IMR-90 (cell line): ENCODE data around the gene SIT1. TPM values are rescaled to one million over a fixed set of nuclear protein-coding genes. Genes with fewer than 3 reads are reported as not detected.
"Not testable (repeated sequence)": the region's sequence is repeated elsewhere in the genome, so short reads cannot be mapped to it uniquely, and the experiment has no call there.

ENCODE experiments used
- ATAC-seq: fragments of 200-7000 bp; cut with Tn5 transposase; 2 replicates; pipeline ENCODE4 v1.9.1; 2020; ENCODE audit warnings: low read depth, mild to moderate bottlenecking, moderate library complexity
- BruUV-seq: library from RNA; stranded (reverse); fragments of 400-500 nt; replicated peaks from 2 replicates; lab custom pipeline; 2021; lab: Mats Ljungman, UMichigan
- CTCF ChIA-PET: fragments of 300-600 bp; formaldehyde crosslinking; extraction: SDS; loops from one replicate; lab custom pipeline; 2021; ENCODE audit warnings: antibody characterized with exemption; lab: Yijun Ruan, JAX
- POLR2A ChIA-PET: fragments of 300-600 bp; sonication (Branson Sonifier 250); formaldehyde crosslinking; loops from one replicate; lab custom pipeline; 2022; ENCODE audit warnings: antibody characterized with exemption; ENCODE audit not compliant: unreplicated experiment; lab: Charles Lee
- DNase-seq: peaks from one replicate; pipeline ENCODE4 v3.0.0; 2013
- H2AFZ ChIP-seq: replicated peaks from 2 replicates; pipeline ENCODE3; 2013; ENCODE audit warnings: low read length, mild to moderate bottlenecking; ENCODE audit not compliant: poor library complexity
- H2AK5ac ChIP-seq: 2 replicates; pipeline ENCODE4 v1.6.1; 2013; ENCODE audit warnings: low read depth, low read length, inconsistent platforms
- H2AK9ac ChIP-seq: replicated peaks from 2 replicates; pipeline ENCODE3; 2013; ENCODE audit warnings: mild to moderate bottlenecking, low read depth, low read length, moderate library complexity; ENCODE audit not compliant: poor library complexity
- H2BK120ac ChIP-seq: 2 replicates; pipeline ENCODE4 v1.6.1; 2013; ENCODE audit warnings: low read depth, low read length, inconsistent platforms
- H2BK15ac ChIP-seq: 3 replicates; pipeline ENCODE4 v1.6.1; 2013; ENCODE audit warnings: low read depth, low read length, inconsistent platforms
- H2BK20ac ChIP-seq: 2 replicates; pipeline ENCODE4 v1.6.1; 2013; ENCODE audit warnings: low read depth, mild to moderate bottlenecking, inconsistent platforms, low read length, moderate library complexity
- H2BK5ac ChIP-seq: 2 replicates; pipeline ENCODE4 v1.6.1; 2013; ENCODE audit warnings: mild to moderate bottlenecking, low read depth, low read length, inconsistent platforms; ENCODE audit not compliant: poor library complexity, severe bottlenecking
- H3K14ac ChIP-seq: replicated peaks from 2 replicates; pipeline ENCODE4 v1.6.1; 2013; ENCODE audit warnings: low read depth, low read length, inconsistent platforms
- H3K18ac ChIP-seq: 2 replicates; pipeline ENCODE4 v1.6.1; 2013; ENCODE audit warnings: low read depth, low read length, control low read depth
- H3K23ac ChIP-seq: 2 replicates; pipeline ENCODE4 v1.6.1; 2013; ENCODE audit warnings: low read depth, low read length, inconsistent platforms
- H3K27ac ChIP-seq: 2 replicates; pipeline ENCODE4 v1.5.1; 2013; ENCODE audit warnings: mild to moderate bottlenecking, control low read depth, low read length; ENCODE audit not compliant: insufficient read depth
- H3K27me3 ChIP-seq: 2 replicates; pipeline ENCODE4 v1.6.1; 2013; ENCODE audit warnings: low read length; ENCODE audit not compliant: control insufficient read depth, insufficient read depth
- H3K36me3 ChIP-seq: 2 replicates; pipeline ENCODE4 v1.6.1; 2013; ENCODE audit warnings: low read length, mixed read lengths; ENCODE audit not compliant: control insufficient read depth, insufficient read depth
- H3K4ac ChIP-seq: 2 replicates; pipeline ENCODE4 v1.6.1; 2013; ENCODE audit warnings: low read depth, low read length, inconsistent platforms
- H3K4me1 ChIP-seq: 2 replicates; pipeline ENCODE4 v1.6.1; 2013; ENCODE audit warnings: low read length, mixed read lengths; ENCODE audit not compliant: control insufficient read depth, insufficient read depth
- H3K4me2 ChIP-seq: 2 replicates; pipeline ENCODE4 v1.6.1; 2013; ENCODE audit warnings: low read depth, mild to moderate bottlenecking, control low read depth, low read length, moderate library complexity
- H3K4me3 ChIP-seq: 2 replicates; pipeline ENCODE4 v1.5.1; 2013; ENCODE audit warnings: low read depth, mild to moderate bottlenecking, control low read depth, low read length, moderate library complexity; ENCODE audit not compliant: insufficient read depth
- H3K56ac ChIP-seq: 2 replicates; pipeline ENCODE4 v1.6.1; 2013; ENCODE audit warnings: low read length, inconsistent platforms; ENCODE audit not compliant: insufficient read depth; ENCODE audit errors: extremely low read depth
- H3K79me1 ChIP-seq, 2 experiments: 2 replicates each; pipeline ENCODE4 v1.6.1; 2013; ENCODE audit warnings: low read length in 2 of 2, inconsistent platforms in 1 of 2, low read depth in 1 of 2
- H3K9ac ChIP-seq: 2 replicates; pipeline ENCODE4 v1.6.1; 2013; ENCODE audit warnings: low read depth, low read length, control low read depth
- H3K9me1 ChIP-seq: 2 replicates; pipeline ENCODE4 v1.6.1; 2013; ENCODE audit warnings: low read length, inconsistent platforms; ENCODE audit not compliant: insufficient read depth
- H3K9me3 ChIP-seq: 2 replicates; pipeline ENCODE4 v1.6.1; 2013; ENCODE audit warnings: low read length; ENCODE audit not compliant: control insufficient read depth, insufficient read depth
- H4K20me1 ChIP-seq: 2 replicates; pipeline ENCODE4 v1.6.1; 2013; ENCODE audit warnings: low read length, inconsistent platforms; ENCODE audit not compliant: insufficient read depth
- H4K5ac ChIP-seq: 2 replicates; pipeline ENCODE4 v1.6.1; 2013; ENCODE audit warnings: mild to moderate bottlenecking, low read depth, low read length, control low read depth
- H4K8ac ChIP-seq, 2 experiments: 2 replicates each; pipeline ENCODE4 v1.6.1; 2013; ENCODE audit warnings: low read depth in 2 of 2, low read length in 2 of 2, control low read depth in 1 of 2, inconsistent platforms in 1 of 2
- H4K91ac ChIP-seq: 2 replicates; pipeline ENCODE4 v1.6.1; 2013; ENCODE audit warnings: low read depth, low read length, inconsistent platforms; ENCODE audit not compliant: insufficient read depth
- WGBS, 2 experiments: methylation state at CpG; one replicate each; pipeline versions ENCODE4 v1.1.5 to v1.1.7; 2013; ENCODE audit warnings: missing lambda C conversion rate in 2 of 2; ENCODE audit not compliant: insufficient read length in 1 of 2; ENCODE audit errors: extremely low coverage in 2 of 2; 5-methylcytosine and 5-hydroxymethylcytosine counted together
- dilution Hi-C: fragments of 300-500 bp; cut with HindIII; formaldehyde crosslinking; loops from one replicate; pipeline ENCODE4 v1.14.3; 2018; ENCODE audit warnings: low sequenced_read_pairs; ENCODE audit not compliant: unreplicated experiment
- in situ Hi-C: fragments of 300-500 bp; cut with MboI; formaldehyde crosslinking; loops from 3 replicates; pipeline ENCODE4 v1.14.3; 2019; ENCODE audit warnings: low sequenced_read_pairs, inconsistent platforms, mixed read lengths
- intact Hi-C: fragments of 100-400 bp; cut with micrococcal nuclease; formaldehyde crosslinking; loops from 2 replicates; pipeline ENCODE4 v1.10.0; 2022
- polyA plus RNA-seq, 3 experiments: library from polyadenylated mRNA; depleted of rRNA; stranded (reverse); fragments of >200 nt; gene quantifications; 2 replicates each; pipeline ENCODE4 v1.2.3, GENCODE V29; 2012; ENCODE audit warnings: low replicate concordance in 1 of 3
- total RNA-seq: library from RNA; depleted of rRNA; stranded (reverse); fragments of >200 nt; gene quantifications from 2 replicates; pipeline ENCODE4 v1.2.3, GENCODE V29; 2012

SIT1 gene
- total and polyA plus RNA-seq, 2 of the 4 experiments (the other 2 are of a cell fraction): not detected

GRCh38 chr9:35645736-35646135 lies 5.0 kb downstream of the SIT1 start:
- not testable (repeated sequence) for H3K9ac ChIP-seq

More at GRCh38 chr9:35645736-35646135, 5.0 kb downstream of the SIT1 start:
- H2BK5ac ChIP-seq, H3K79me1 ChIP-seq, H3K14ac ChIP-seq, H2BK20ac ChIP-seq, H4K20me1 ChIP-seq, H2BK15ac ChIP-seq, H3K23ac ChIP-seq, H2AK9ac ChIP-seq, H3K56ac ChIP-seq, H2AFZ ChIP-seq, H3K4me3 ChIP-seq, H3K27ac ChIP-seq, BruUV-seq, H3K18ac ChIP-seq, H2BK120ac ChIP-seq, DNase-seq, H3K4me2 ChIP-seq, in situ Hi-C loops, ATAC-seq, H3K27me3 ChIP-seq, H2AK5ac ChIP-seq, H3K36me3 ChIP-seq, H3K9me1 ChIP-seq, H3K9me3 ChIP-seq, H3K4ac ChIP-seq, H4K91ac ChIP-seq, dilution Hi-C loops, intact Hi-C loops, H3K4me1 ChIP-seq: not testable (repeated sequence)
- ChIA-PET CTCF (interaction anchor here (1.3 to 2.6 kb wide), 3 partner anchors 12 to 34 kb away, joined by 4 to 19 read pairs (median 13); partner anchors contain the start of genes CCDC107 and RMRP), POLR2A (interaction anchor here (0.5 kb wide), 1 partner anchor 77 kb away, joined by 6 read pairs; no protein-coding TSS in a partner anchor)
- Histone ChIP-seq H4K8ac (peak overlapping the region in 1 of 2 experiments; percentile 88; a peak in 2 of 4 replicates), H4K5ac (peak overlapping the region; percentile 32; the same call in 1 of the 2 replicates)
- no CpG with 5 or more reads among the region's 10 CpGs for WGBS, 2 experiments
